Measurements from ENCODE around the gene RBMS3. TPM values are rescaled to one million over a fixed set of nuclear protein-coding genes. Genes with fewer than 3 reads are reported as not detected.
A peak's percentile ranks its signal among the peaks of the same experiment; 100 is the strongest.

Gene RBMS3
- total RNA-seq, 1 donor from 2014 or later = 33.0 TPM

GRCh38 chr3:29716213-29716612 lies 435.3 kb downstream of the RBMS3 start:
- Histone ChIP-seq H3K79me2 (ENCODE audit: insufficient read depth, low read length) (no peaks in the 10 kb centered on the region), H3K4me3 (ENCODE audit: insufficient read depth, low read depth, low read length) (no peak overlapping the region), H3K4me1 (ENCODE audit: insufficient read depth, low read length) (no peaks in the 10 kb centered on the region), H3K36me3 (ENCODE audit: insufficient read depth, low read length) (no peaks in the 10 kb centered on the region), H3K9me3 (ENCODE audit: insufficient read depth, low read depth, low read length) (no peaks in the 10 kb centered on the region), H3K9ac (ENCODE audit: low read length) (no peak overlapping the region), H4K20me1 (ENCODE audit: insufficient read depth, low read length) (no peaks in the 10 kb centered on the region), H2AFZ (ENCODE audit: low read depth, low read length) (no peak overlapping the region), H3K4me2 (ENCODE audit: low read length) (no peak overlapping the region), H3K27ac (ENCODE audit: low read depth, low read length) (no peak overlapping the region), H3K27me3 (ENCODE audit: insufficient read depth, low read length) (no peaks in the 10 kb centered on the region)
- H3K36me3 Mint-ChIP-seq (ENCODE audit: low read depth, unreplicated experiment) = no peaks in the 10 kb centered on the region
- DNase-seq (ENCODE audit: low read depth) (no peak), FAIRE-seq (no peak)
- H3K27me3 Mint-ChIP-seq (ENCODE audit: low read depth, unreplicated experiment) = no peaks in the 10 kb centered on the region
- H3K27ac Mint-ChIP-seq (ENCODE audit: unreplicated experiment) = no peak overlapping the region
- TF ChIP-seq EZH2 (IDR thresholded peaks at IDR 0.05; ENCODE audit: insufficient read depth, low read length) (no peak), CTCF (IDR thresholded peaks at IDR 0.05; ENCODE audit: insufficient read depth, low read depth, low read length) (no peak)
- H3K4me3 Mint-ChIP-seq (ENCODE audit: unreplicated experiment) = no peak overlapping the region
- no peaks in the 10 kb centered on the region for H3K9me3 Mint-ChIP-seq (ENCODE audit: unreplicated experiment)
- H3K4me1 Mint-ChIP-seq (ENCODE audit: low read depth, unreplicated experiment) = peaks cover 5% of the 10 kb centered on the region

- Mint-ChIP-seq H3K9me3 (ENCODE audit: unreplicated experiment) (no peaks in the 10 kb centered on the region), H3K4me3 (ENCODE audit: unreplicated experiment) (no peak overlapping the region), H3K27me3 (ENCODE audit: low read depth, unreplicated experiment) (no peaks in the 10 kb centered on the region), H3K4me1 (ENCODE audit: low read depth, unreplicated experiment) (peaks cover 3% of the 10 kb centered on the region), H3K27ac (ENCODE audit: unreplicated experiment) (no peak overlapping the region), H3K36me3 (ENCODE audit: low read depth, unreplicated experiment) (no peaks in the 10 kb centered on the region)
- Histone ChIP-seq H3K4me1 (ENCODE audit: insufficient read depth, low read length) (no peaks in the 10 kb centered on the region), H3K27me3 (ENCODE audit: insufficient read depth, low read length) (no peaks in the 10 kb centered on the region), H4K20me1 (ENCODE audit: insufficient read depth, low read length) (no peaks in the 10 kb centered on the region), H2AFZ (ENCODE audit: low read depth, low read length) (no peak overlapping the region), H3K36me3 (ENCODE audit: insufficient read depth, low read length) (no peaks in the 10 kb centered on the region), H3K4me2 (ENCODE audit: low read length) (no peak overlapping the region), H3K9me3 (ENCODE audit: insufficient read depth, low read depth, low read length) (no peaks in the 10 kb centered on the region), H3K27ac (ENCODE audit: low read depth, low read length) (no peak overlapping the region), H3K79me2 (ENCODE audit: insufficient read depth, low read length) (no peaks in the 10 kb centered on the region), H3K4me3 (ENCODE audit: insufficient read depth, low read depth, low read length) (no peak overlapping the region), H3K9ac (ENCODE audit: low read length) (no peak overlapping the region)
- DNase-seq (ENCODE audit: low read depth) (peak; percentile 15), FAIRE-seq (no peak)
- TF ChIP-seq EZH2 (IDR thresholded peaks at IDR 0.05; ENCODE audit: insufficient read depth, low read length) = no peak
- no peak for TF ChIP-seq CTCF (IDR thresholded peaks at IDR 0.05; ENCODE audit: insufficient read depth, low read depth, low read length)
Measured at GRCh38 chr3:29718661-29719065, 437.8 kb downstream of the RBMS3 start.

GRCh38 chr3:29720665-29721064 lies 439.8 kb downstream of the RBMS3 start:
- H3K9me3 ChIP-seq (ENCODE audit: insufficient read depth, low read depth, low read length) = no peaks in the 10 kb centered on the region
- FAIRE-seq = no peak
- no peaks in the 10 kb centered on the region for H3K27me3 Mint-ChIP-seq (ENCODE audit: low read depth, unreplicated experiment)
- H3K4me3 Mint-ChIP-seq (ENCODE audit: unreplicated experiment) = no peak overlapping the region
- no peaks in the 10 kb centered on the region for H3K4me1 ChIP-seq (ENCODE audit: insufficient read depth, low read length)
- no peak for DNase-seq (ENCODE audit: low read depth)
- no peaks in the 10 kb centered on the region for H4K20me1 ChIP-seq (ENCODE audit: insufficient read depth, low read length)
- H3K36me3 Mint-ChIP-seq (ENCODE audit: low read depth, unreplicated experiment) = no peaks in the 10 kb centered on the region
- no peak overlapping the region for H3K27ac ChIP-seq (ENCODE audit: low read depth, low read length)
- H3K27ac Mint-ChIP-seq (ENCODE audit: unreplicated experiment) = no peak overlapping the region
- no peaks in the 10 kb centered on the region for H3K36me3 ChIP-seq (ENCODE audit: insufficient read depth, low read length)
- no peak overlapping the region for H3K4me2 ChIP-seq (ENCODE audit: low read length)
- H3K79me2 ChIP-seq (ENCODE audit: insufficient read depth, low read length) = no peaks in the 10 kb centered on the region
- no peaks in the 10 kb centered on the region for H3K27me3 ChIP-seq (ENCODE audit: insufficient read depth, low read length)
- H3K4me3 ChIP-seq (ENCODE audit: insufficient read depth, low read depth, low read length) = no peak overlapping the region
- no peaks in the 10 kb centered on the region for H3K9me3 Mint-ChIP-seq (ENCODE audit: unreplicated experiment)
- TF ChIP-seq EZH2 (IDR thresholded peaks at IDR 0.05; ENCODE audit: insufficient read depth, low read length) = no peak
- no peak for TF ChIP-seq CTCF (IDR thresholded peaks at IDR 0.05; ENCODE audit: insufficient read depth, low read depth, low read length)
- no peak overlapping the region for H2AFZ ChIP-seq (ENCODE audit: low read depth, low read length)
- no peak overlapping the region for H3K9ac ChIP-seq (ENCODE audit: low read length)
- peaks cover 5% of the 10 kb centered on the region for H3K4me1 Mint-ChIP-seq (ENCODE audit: low read depth, unreplicated experiment)
